CD4-positive, alpha-beta T cell (primary cell): ENCODE measurements around the gene CFAP99. TPM values are rescaled to one million over a fixed set of nuclear protein-coding genes. Genes with fewer than 3 reads are reported as not detected.

Experiments
- ATAC-seq: fragments of 200-7000 bp; cut with Tn5 transposase; one replicate; pipeline ENCODE4 v1.10.0; 2022; ENCODE audit warnings: mild to moderate bottlenecking; ENCODE audit not compliant: poor library complexity
- CTCF ChIA-PET: fragments of 350-600 bp; sonication (Branson Sonifier 250); formaldehyde crosslinking; loops from one replicate; lab custom pipeline; 2021; ENCODE audit warnings: antibody characterized with exemption, inconsistent platforms; lab: Charles Lee
- POLR2A ChIA-PET: fragments of 350-600 bp; sonication (Branson Sonifier 250); formaldehyde crosslinking; loops from one replicate; lab custom pipeline; 2021; ENCODE audit warnings: antibody characterized with exemption, inconsistent platforms; lab: Charles Lee
- DNase-seq, 14 experiments: peaks; one replicate each; pipeline ENCODE4 v3.0.0-alpha.2; 2013 to 2020; ENCODE audit warnings: mixed read lengths in 2 of 14
- H3K27ac ChIP-seq, 2 donors: one replicate each; pipeline versions ENCODE4 v1.5.1 to v1.7.0; 2013; ENCODE audit warnings: low read length in 2 of 2, low read depth in 1 of 2, mild to moderate bottlenecking in 1 of 2
- H3K27me3 ChIP-seq, 2 experiments: 1 replicate in 1 of 2; 2 replicates in 1 of 2; pipeline versions ENCODE4 v1.6.1 to v1.7.0; 2013; ENCODE audit warnings: low read length in 2 of 2, control low read depth in 1 of 2, mild to moderate bottlenecking in 1 of 2, moderate library complexity in 1 of 2; ENCODE audit not compliant: insufficient read depth in 2 of 2, control insufficient read depth in 1 of 2
- H3K36me3 ChIP-seq: one replicate; pipeline ENCODE4 v1.6.1; 2013; ENCODE audit warnings: low read length, control low read depth; ENCODE audit not compliant: insufficient read depth
- H3K4me1 ChIP-seq: one replicate; pipeline ENCODE4 v1.6.1; 2013; ENCODE audit warnings: low read length, control low read depth; ENCODE audit not compliant: insufficient read depth
- H3K4me3 ChIP-seq: one replicate; pipeline ENCODE4 v1.5.1; 2013; ENCODE audit warnings: mild to moderate bottlenecking, low read length, moderate library complexity
- H3K9me3 ChIP-seq, 2 experiments: 1 replicate in 1 of 2; 2 replicates in 1 of 2; pipeline versions ENCODE4 v1.6.1 to v1.7.0; 2013; ENCODE audit warnings: low read length in 2 of 2, mild to moderate bottlenecking in 2 of 2, control low read depth in 1 of 2, moderate library complexity in 1 of 2; ENCODE audit not compliant: control insufficient read depth in 1 of 2, insufficient read depth in 1 of 2
- H3K27ac Mint-ChIP-seq: one replicate; pipeline ENCODE4 v1.8.0; 2020; ENCODE audit warnings: mixed read lengths
- H3K27me3 Mint-ChIP-seq: one replicate; pipeline ENCODE4 v1.8.0; 2021; ENCODE audit warnings: mixed read lengths
- H3K36me3 Mint-ChIP-seq: one replicate; pipeline ENCODE4 v1.8.0; 2021; ENCODE audit warnings: low read depth, mixed read lengths
- H3K4me1 Mint-ChIP-seq: one replicate; pipeline ENCODE4 v1.8.0; 2021; ENCODE audit warnings: low read depth, mixed read lengths
- H3K4me3 Mint-ChIP-seq: one replicate; pipeline ENCODE4 v1.8.0; 2020; ENCODE audit warnings: mild to moderate bottlenecking, mixed read lengths
- H3K9me3 Mint-ChIP-seq: one replicate; pipeline ENCODE4 v1.8.0; 2020; ENCODE audit warnings: mixed read lengths
- CTCF ChIP-seq: fragments of 200-600 bp; IDR thresholded peaks from one replicate; pipeline ENCODE4 v1.8.0; 2022; ENCODE audit warnings: antibody characterized with exemption, mild to moderate bottlenecking
- intact Hi-C, 2 experiments: fragments of 100-400 bp; cut with DNase I in 1 of 2; cut with micrococcal nuclease in 1 of 2; formaldehyde crosslinking; loops; one replicate each; pipeline versions ENCODE4 v1.15.1 to v1.9.0; 2023 to 2025; cut with DNase I, micrococcal nuclease
- total RNA-seq, 174 experiments: library from RNA in 2 of 174; stranded (reverse) in 2 of 174; gene quantifications; one replicate each; pipeline ENCODE4 v1.2.3 and lab custom pipeline; 2021 to 2026

The CFAP99 gene
- total RNA-seq, 2 experiments from 2014 or later: 0.17 TPM; not detected in 1

DNA sequence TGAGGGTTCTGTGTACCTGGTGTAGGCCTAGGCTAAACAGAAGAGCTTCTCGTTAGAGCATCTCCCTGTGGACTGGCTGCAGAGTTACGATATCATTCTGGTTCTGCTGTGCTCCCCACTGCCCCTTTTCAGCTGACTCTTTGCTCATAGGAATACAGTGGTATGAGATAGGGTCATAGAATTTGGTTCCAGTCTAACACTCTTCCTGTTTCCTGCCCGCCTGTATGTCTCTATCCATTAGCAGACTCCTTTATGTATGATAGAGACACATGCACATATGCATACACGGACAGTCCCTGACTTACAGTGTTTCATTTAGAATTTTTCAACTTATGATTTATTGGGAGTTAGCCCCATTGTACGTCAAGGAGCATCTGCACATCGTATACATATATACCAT lies 65.4 kb downstream of the CFAP99 start:
- DNase-seq (no peak), ATAC-seq (peak; percentile 19)
- H3K4me1 Mint-ChIP-seq: peaks cover 85% of the 10 kb centered on the region
- H3K27me3 Mint-ChIP-seq: no peaks in the 10 kb centered on the region
- H3K4me3 Mint-ChIP-seq: peak overlapping the region; percentile 64
- H3K4me1 ChIP-seq: peaks cover 95% of the 10 kb centered on the region
- no peak for TF ChIP-seq CTCF
- ChIA-PET POLR2A (interaction anchor here (1.5 to 6.4 kb wide), 3 partner anchors 14 to 264 kb away, joined by 3 to 74 read pairs (median 4); partner anchors contain the start of gene RNF4), CTCF (interaction anchor here (0.6 to 1.8 kb wide), 2 partner anchors 42 to 281 kb away, joined by 3 to 6 read pairs; no protein-coding TSS in a partner anchor)
- H3K4me3 ChIP-seq: no peak overlapping the region
- H3K27ac ChIP-seq: no peak overlapping the region
- no peaks in the 10 kb centered on the region for H3K9me3 ChIP-seq
- H3K27ac Mint-ChIP-seq: peak overlapping the region; percentile 75
- no peaks in the 10 kb centered on the region for H3K9me3 Mint-ChIP-seq
- intact Hi-C loops: loop anchor here (2.0 to 5.0 kb wide), 2 partner anchors 15 to 48 kb away; partner anchors contain the start of gene RNF4 (in 2 of the 2)
- H3K36me3 ChIP-seq: peaks cover 24% of the 10 kb centered on the region
- no peaks in the 10 kb centered on the region for H3K27me3 ChIP-seq
- peaks cover 27% of the 10 kb centered on the region for H3K36me3 Mint-ChIP-seq

- Histone ChIP-seq H3K36me3 (peaks cover 32% of the 10 kb centered on the region), H3K27ac (peak overlapping the region in 1 of 2 donors; percentile 74), H3K4me1 (peaks cover 94% of the 10 kb centered on the region), H3K27me3 (no peaks in the 10 kb centered on the region), H3K9me3 (no peaks in the 10 kb centered on the region), H3K4me3 (peak overlapping the region; percentile 35)
- intact Hi-C loops: loop anchor here (2.0 to 5.0 kb wide), 2 partner anchors 16 to 47 kb away; partner anchors contain the start of gene RNF4 (in 2 of the 2)
- Mint-ChIP-seq H3K36me3 (peaks cover 25% of the 10 kb centered on the region), H3K27ac (peak overlapping the region; percentile 75), H3K4me3 (peak overlapping the region; percentile 64), H3K4me1 (peaks cover 77% of the 10 kb centered on the region), H3K9me3 (no peaks in the 10 kb centered on the region), H3K27me3 (no peaks in the 10 kb centered on the region)
- POLR2A ChIA-PET: interaction anchor here (0.8 to 6.4 kb wide), 7 partner anchors 15 to 265 kb away, joined by 3 to 74 read pairs (median 4); partner anchors contain the start of genes FAM193A and RNF4
- no peak for TF ChIP-seq CTCF
- CTCF ChIA-PET: interaction anchor here (0.5 to 3.1 kb wide), 6 partner anchors 15 to 68 kb away, joined by 3 to 9 read pairs (median 4); partner anchors contain the start of gene CFAP99
- peak; percentile 43 to 85 (median 64) for DNase-seq
- ATAC-seq: peak; percentile 92
Measured at GRCh38 chr4:2484993-2485392, 66.2 kb downstream of the CFAP99 start.

DNA sequence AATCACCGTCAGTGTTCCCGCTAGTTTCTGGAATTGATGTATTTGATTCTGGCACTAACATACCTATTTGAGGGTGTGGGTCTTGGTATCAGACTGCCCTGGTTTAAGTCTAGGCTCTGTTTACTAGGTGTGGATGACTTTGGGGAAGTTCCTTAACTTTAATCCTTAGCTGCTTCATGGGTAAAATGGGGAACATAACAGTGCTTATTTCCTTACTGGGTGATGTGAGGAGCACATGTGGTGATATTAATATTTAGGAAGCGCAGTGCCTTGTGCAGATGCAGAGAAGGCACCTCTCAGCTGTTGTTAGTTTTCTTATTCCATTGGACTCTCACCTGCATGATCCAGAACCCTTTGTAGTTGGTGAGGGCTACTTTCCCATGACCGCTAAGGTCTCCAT lies 67.2 kb downstream of the CFAP99 start:
- Mint-ChIP-seq H3K4me3 (no peak overlapping the region), H3K9me3 (no peaks in the 10 kb centered on the region), H3K36me3 (peaks cover 34% of the 10 kb centered on the region), H3K4me1 (peaks cover 76% of the 10 kb centered on the region), H3K27ac (peak overlapping the region; percentile 75), H3K27me3 (no peaks in the 10 kb centered on the region)
- CTCF ChIA-PET: interaction anchor here (0.6 to 3.1 kb wide), 6 partner anchors 16 to 169 kb away, joined by 3 to 9 read pairs (median 4); partner anchors contain the start of gene CFAP99
- Histone ChIP-seq H3K4me3 (no peak overlapping the region), H3K36me3 (peaks cover 40% of the 10 kb centered on the region), H3K27me3 (no peaks in the 10 kb centered on the region), H3K9me3 (no peaks in the 10 kb centered on the region), H3K27ac (no peak overlapping the region), H3K4me1 (peaks cover 85% of the 10 kb centered on the region)
- intact Hi-C loops: loop anchor here (2.0 kb wide), 1 partner anchor 17 kb away; the partner anchor contains the start of gene RNF4 (in 2 of the 2)
- DNase-seq: no peak
- ATAC-seq: no peak
- POLR2A ChIA-PET: interaction anchor here (1.4 to 6.4 kb wide), 5 partner anchors 16 to 266 kb away, joined by 4 to 74 read pairs (median 8); partner anchors contain the start of genes FAM193A and RNF4
- no peak for TF ChIP-seq CTCF
